LoVo (cell line): ENCODE data around the gene TMEM88.
A peak's percentile ranks its signal among the peaks of the same experiment; 100 is the strongest.
"Not testable (repeated sequence)": the region's sequence is repeated elsewhere in the genome, so short reads cannot be mapped to it uniquely, and the experiment has no call there.

ENCODE experiments used
- DNase-seq: peaks from one replicate; pipeline ENCODE4 v3.0.0-alpha.2; 2016; ENCODE audit warnings: low spot score

The TMEM88 gene

GRCh38 chr17:7856011-7856810 lies 1.3 kb downstream of the TMEM88 start:
- DNase-seq = peak; percentile 56

GRCh38 chr17:7856811-7857712 lies 2.2 kb downstream of the TMEM88 start, which contains the start of gene NAA38:
Gene NAA38, minus strand, starts transcription at chr17:7857559. Its CDS starts 96 bp downstream, at chr17:7857463.
- peak; percentile 100 for DNase-seq

GRCh38 chr17:7857713-7858521 lies 3.1 kb downstream of the TMEM88 start, which contains the start of gene CYB5D1:
Gene CYB5D1, plus strand, starts transcription at chr17:7858003. Its CDS starts 132 bp downstream, at chr17:7858135.
- DNase-seq = peak; percentile 91

GRCh38 chr17:7858522-7858810 lies 3.6 kb downstream of the TMEM88 start:
- DNase-seq = peak; percentile 65

GRCh38 chr17:7859028-7859427 lies 4.2 kb downstream of the TMEM88 start:
- DNase-seq = no peak

GRCh38 chr17:7862692-7863437 lies 8.0 kb downstream of the TMEM88 start:
- peak; percentile 28 for DNase-seq

- not testable (repeated sequence) for DNase-seq
These were observed 9.5 kb downstream of the TMEM88 start for GRCh38 chr17:7864384-7864783.

- DNase-seq = no peak
These were observed 10.3 kb downstream of the TMEM88 start for GRCh38 chr17:7864995-7865650.

- DNase-seq = no peak
These were observed 13.0 kb downstream of the TMEM88 start for GRCh38 chr17:7867881-7868329.

- DNase-seq = no peak
These were observed 18.2 kb downstream of the TMEM88 start for GRCh38 chr17:7873051-7873450.

GRCh38 chr17:7875804-7876370 lies 21.0 kb downstream of the TMEM88 start:
- DNase-seq = no peak

GRCh38 chr17:7878234-7878633 lies 23.4 kb downstream of the TMEM88 start:
- no peak for DNase-seq

- no peak for DNase-seq
These were observed 25.4 kb downstream of the TMEM88 start for GRCh38 chr17:7880076-7880868.

GRCh38 chr17:7881276-7882054 lies 26.6 kb downstream of the TMEM88 start:
- DNase-seq = no peak

- DNase-seq = no peak
These were observed 27.2 kb downstream of the TMEM88 start for GRCh38 chr17:7882068-7882467.

- no peak for DNase-seq
These were observed 27.8 kb downstream of the TMEM88 start for GRCh38 chr17:7882629-7883028.

GRCh38 chr17:7883781-7884386 lies 29.0 kb downstream of the TMEM88 start:
- DNase-seq = peak; percentile 59
